ENCODE data around the gene KLF7.

The KLF7 gene

GRCh38 chr2:207101984-207102383 lies 63.8 kb downstream of the KLF7 start:
- no peak overlapping the region for H3K27ac ChIP-seq (replicated peaks)
- H3K27me3 ChIP-seq (ENCODE audit: insufficient read depth, poor library complexity, severe bottlenecking) = no peaks in the 10 kb centered on the region
- TF ChIP-seq, protein P1, sequence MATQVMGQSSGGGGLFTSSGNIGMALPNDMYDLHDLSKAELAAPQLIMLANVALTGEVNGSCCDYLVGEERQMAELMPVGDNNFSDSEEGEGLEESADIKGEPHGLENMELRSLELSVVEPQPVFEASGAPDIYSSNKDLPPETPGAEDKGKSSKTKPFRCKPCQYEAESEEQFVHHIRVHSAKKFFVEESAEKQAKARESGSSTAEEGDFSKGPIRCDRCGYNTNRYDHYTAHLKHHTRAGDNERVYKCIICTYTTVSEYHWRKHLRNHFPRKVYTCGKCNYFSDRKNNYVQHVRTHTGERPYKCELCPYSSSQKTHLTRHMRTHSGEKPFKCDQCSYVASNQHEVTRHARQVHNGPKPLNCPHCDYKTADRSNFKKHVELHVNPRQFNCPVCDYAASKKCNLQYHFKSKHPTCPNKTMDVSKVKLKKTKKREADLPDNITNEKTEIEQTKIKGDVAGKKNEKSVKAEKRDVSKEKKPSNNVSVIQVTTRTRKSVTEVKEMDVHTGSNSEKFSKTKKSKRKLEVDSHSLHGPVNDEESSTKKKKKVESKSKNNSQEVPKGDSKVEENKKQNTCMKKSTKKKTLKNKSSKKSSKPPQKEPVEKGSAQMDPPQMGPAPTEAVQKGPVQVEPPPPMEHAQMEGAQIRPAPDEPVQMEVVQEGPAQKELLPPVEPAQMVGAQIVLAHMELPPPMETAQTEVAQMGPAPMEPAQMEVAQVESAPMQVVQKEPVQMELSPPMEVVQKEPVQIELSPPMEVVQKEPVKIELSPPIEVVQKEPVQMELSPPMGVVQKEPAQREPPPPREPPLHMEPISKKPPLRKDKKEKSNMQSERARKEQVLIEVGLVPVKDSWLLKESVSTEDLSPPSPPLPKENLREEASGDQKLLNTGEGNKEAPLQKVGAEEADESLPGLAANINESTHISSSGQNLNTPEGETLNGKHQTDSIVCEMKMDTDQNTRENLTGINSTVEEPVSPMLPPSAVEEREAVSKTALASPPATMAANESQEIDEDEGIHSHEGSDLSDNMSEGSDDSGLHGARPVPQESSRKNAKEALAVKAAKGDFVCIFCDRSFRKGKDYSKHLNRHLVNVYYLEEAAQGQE (IDR thresholded peaks at IDR 0.05; ENCODE audit: insufficient replicate concordance, low read depth) = no peak
- no peak for TF ChIP-seq POLR2AphosphoS5 (IDR thresholded peaks at IDR 0.05; ENCODE audit: low read depth)
- TF ChIP-seq SPI1 (IDR thresholded peaks at IDR 0.05; ENCODE audit: borderline replicate concordance, low read depth) = no peak
- TF ChIP-seq, protein P2, sequence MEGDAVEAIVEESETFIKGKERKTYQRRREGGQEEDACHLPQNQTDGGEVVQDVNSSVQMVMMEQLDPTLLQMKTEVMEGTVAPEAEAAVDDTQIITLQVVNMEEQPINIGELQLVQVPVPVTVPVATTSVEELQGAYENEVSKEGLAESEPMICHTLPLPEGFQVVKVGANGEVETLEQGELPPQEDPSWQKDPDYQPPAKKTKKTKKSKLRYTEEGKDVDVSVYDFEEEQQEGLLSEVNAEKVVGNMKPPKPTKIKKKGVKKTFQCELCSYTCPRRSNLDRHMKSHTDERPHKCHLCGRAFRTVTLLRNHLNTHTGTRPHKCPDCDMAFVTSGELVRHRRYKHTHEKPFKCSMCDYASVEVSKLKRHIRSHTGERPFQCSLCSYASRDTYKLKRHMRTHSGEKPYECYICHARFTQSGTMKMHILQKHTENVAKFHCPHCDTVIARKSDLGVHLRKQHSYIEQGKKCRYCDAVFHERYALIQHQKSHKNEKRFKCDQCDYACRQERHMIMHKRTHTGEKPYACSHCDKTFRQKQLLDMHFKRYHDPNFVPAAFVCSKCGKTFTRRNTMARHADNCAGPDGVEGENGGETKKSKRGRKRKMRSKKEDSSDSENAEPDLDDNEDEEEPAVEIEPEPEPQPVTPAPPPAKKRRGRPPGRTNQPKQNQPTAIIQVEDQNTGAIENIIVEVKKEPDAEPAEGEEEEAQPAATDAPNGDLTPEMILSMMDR (IDR thresholded peaks at IDR 0.05; ENCODE audit: insufficient read depth, low read length) = no peak
- no peak for TF ChIP-seq GABPA (IDR thresholded peaks at IDR 0.05; ENCODE audit: low read depth)
- no peak for DNase-seq (ENCODE audit: low read depth in 1 of 2, low spot score in 1 of 2)
- H3K4me3 ChIP-seq (replicated peaks; ENCODE audit: insufficient read depth, low read length) = no peak overlapping the region

GRCh38 chr2:207097278-207097677 lies 68.5 kb downstream of the KLF7 start:
- TF ChIP-seq POLR2AphosphoS5 (IDR thresholded peaks at IDR 0.05; ENCODE audit: low read depth) = no peak
- no peak for TF ChIP-seq GABPA (IDR thresholded peaks at IDR 0.05; ENCODE audit: low read depth)
- no peak for TF ChIP-seq SPI1 (IDR thresholded peaks at IDR 0.05; ENCODE audit: borderline replicate concordance, low read depth)
- Histone ChIP-seq H3K4me3 (replicated peaks; ENCODE audit: insufficient read depth, low read length) (no peak overlapping the region), H3K27me3 (ENCODE audit: insufficient read depth, poor library complexity, severe bottlenecking) (no peaks in the 10 kb centered on the region), H3K27ac (replicated peaks) (no peak overlapping the region)
- DNase-seq (ENCODE audit: low read depth in 1 of 2, low spot score in 1 of 2) = no peak

DNA sequence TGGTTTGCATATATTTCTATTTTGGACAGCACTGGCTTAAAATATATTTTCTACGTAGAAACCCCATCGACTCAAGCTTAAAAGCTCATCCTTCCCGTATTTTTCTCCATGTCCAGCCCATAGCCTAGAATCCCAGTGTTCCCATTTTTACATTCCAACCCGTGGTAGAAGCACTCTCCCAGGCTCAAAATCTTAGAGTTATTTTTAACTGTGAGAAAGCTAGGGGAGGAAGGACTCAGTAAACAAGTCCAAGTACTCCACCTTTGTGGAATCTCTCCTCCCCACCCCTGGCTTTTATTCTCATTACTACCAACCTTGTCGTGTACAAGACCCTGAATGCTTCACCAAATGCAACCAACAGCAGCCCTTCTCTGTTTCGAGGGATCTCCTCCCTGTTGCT lies 69.8 kb downstream of the KLF7 start:
- no peak for DNase-seq (ENCODE audit: low read depth in 1 of 2, low spot score in 1 of 2)
- H3K27ac ChIP-seq (replicated peaks) = no peak overlapping the region
- H3K4me3 ChIP-seq (replicated peaks; ENCODE audit: insufficient read depth, low read length) = no peak overlapping the region
- TF ChIP-seq, protein P1 (IDR thresholded peaks at IDR 0.05; ENCODE audit: insufficient replicate concordance, low read depth) = no peak
- TF ChIP-seq GABPA (IDR thresholded peaks at IDR 0.05; ENCODE audit: low read depth) = no peak
- TF ChIP-seq SPI1 (IDR thresholded peaks at IDR 0.05; ENCODE audit: borderline replicate concordance, low read depth) = no peak
- no peak for TF ChIP-seq POLR2AphosphoS5 (IDR thresholded peaks at IDR 0.05; ENCODE audit: low read depth)
- TF ChIP-seq, protein P2 (IDR thresholded peaks at IDR 0.05; ENCODE audit: insufficient read depth, low read length) = no peak
- no peaks in the 10 kb centered on the region for H3K27me3 ChIP-seq (ENCODE audit: insufficient read depth, poor library complexity, severe bottlenecking)

- no peak for DNase-seq (ENCODE audit: low read depth in 1 of 2, low spot score in 1 of 2)
- H3K4me3 ChIP-seq (replicated peaks; ENCODE audit: insufficient read depth, low read length) = no peak overlapping the region
- TF ChIP-seq SPI1 (IDR thresholded peaks at IDR 0.05; ENCODE audit: borderline replicate concordance, low read depth) (no peak), GABPA (IDR thresholded peaks at IDR 0.05; ENCODE audit: low read depth) (no peak), POLR2AphosphoS5 (IDR thresholded peaks at IDR 0.05; ENCODE audit: low read depth) (no peak)
- TF ChIP-seq, protein P1 (IDR thresholded peaks at IDR 0.05; ENCODE audit: insufficient replicate concordance, low read depth) = no peak
- TF ChIP-seq, protein P2 (IDR thresholded peaks at IDR 0.05; ENCODE audit: insufficient read depth, low read length) = no peak
- H3K27me3 ChIP-seq (ENCODE audit: insufficient read depth, poor library complexity, severe bottlenecking) = no peaks in the 10 kb centered on the region
- H3K27ac ChIP-seq (replicated peaks) = no peak overlapping the region
These were observed 72.5 kb downstream of the KLF7 start for GRCh38 chr2:207093234-207093633.
